Duodenal mucosa (tissue), 2 donors: ENCODE measurements around the gene RUNX3.

ENCODE experiments used
- H3K27ac ChIP-seq: one replicate; pipeline ENCODE4 v1.7.0; 2013; ENCODE audit warnings: low read depth, low read length
- H3K27me3 ChIP-seq, 2 donors: one replicate each; pipeline ENCODE4 v1.7.0; 2013; ENCODE audit warnings: low read length in 2 of 2, control low read depth in 1 of 2; ENCODE audit not compliant: insufficient read depth in 2 of 2, control insufficient read depth in 1 of 2
- H3K36me3 ChIP-seq, 2 donors: one replicate each; pipeline ENCODE4 v1.7.0; 2013; ENCODE audit warnings: low read length in 2 of 2, control low read depth in 1 of 2; ENCODE audit not compliant: insufficient read depth in 2 of 2, control insufficient read depth in 1 of 2
- H3K4me1 ChIP-seq, 2 donors: one replicate each; pipeline ENCODE4 v1.7.0; 2013; ENCODE audit warnings: low read length in 2 of 2, control low read depth in 1 of 2; ENCODE audit not compliant: insufficient read depth in 2 of 2, control insufficient read depth in 1 of 2
- H3K4me3 ChIP-seq, 2 donors: one replicate each; pipeline ENCODE4 v1.7.0; 2013; ENCODE audit warnings: low read length in 2 of 2, low read depth in 1 of 2
- H3K9ac ChIP-seq, 2 donors: one replicate each; pipeline ENCODE4 v1.7.0; 2013; ENCODE audit warnings: low read length in 2 of 2, low read depth in 1 of 2
- H3K9me3 ChIP-seq, 2 donors: one replicate each; pipeline ENCODE4 v1.7.0; 2013; ENCODE audit warnings: low read length in 2 of 2, control low read depth in 1 of 2; ENCODE audit not compliant: control insufficient read depth in 1 of 2

The RUNX3 gene

GRCh38 chr1:24969596-24970398 is 39.7 kb upstream of the RUNX3 start:
- no peaks in the 10 kb centered on the region for H3K9me3 ChIP-seq
- H3K9ac ChIP-seq = no peak overlapping the region
- peaks cover 4 to 6% of the 10 kb centered on the region in 2 donors for H3K27me3 ChIP-seq
- no peaks in the 10 kb centered on the region for H3K36me3 ChIP-seq
- H3K27ac ChIP-seq = no peak overlapping the region
- H3K4me1 ChIP-seq = peaks cover 0 to 7% of the 10 kb centered on the region in 2 donors
- H3K4me3 ChIP-seq = no peak overlapping the region

GRCh38 chr1:24968941-24969585 is 39.0 kb upstream of the RUNX3 start:
- Histone ChIP-seq H3K27me3 (peaks cover 4 to 6% of the 10 kb centered on the region in 2 donors), H3K9ac (no peak overlapping the region), H3K4me3 (no peak overlapping the region), H3K36me3 (no peaks in the 10 kb centered on the region), H3K4me1 (peaks cover 0 to 7% of the 10 kb centered on the region in 2 donors), H3K27ac (no peak overlapping the region), H3K9me3 (no peaks in the 10 kb centered on the region)

- Histone ChIP-seq H3K9me3 (no peaks in the 10 kb centered on the region), H3K27ac (no peak overlapping the region), H3K36me3 (no peaks in the 10 kb centered on the region), H3K9ac (no peak overlapping the region), H3K4me1 (peaks cover 0 to 7% of the 10 kb centered on the region in 2 donors), H3K27me3 (peaks cover 4 to 6% of the 10 kb centered on the region in 2 donors), H3K4me3 (no peak overlapping the region)
Observed at GRCh38 chr1:24967962-24968361, 37.9 kb upstream of the RUNX3 start.

- Histone ChIP-seq H3K27me3 (peaks cover 4 to 6% of the 10 kb centered on the region in 2 donors), H3K9me3 (no peaks in the 10 kb centered on the region), H3K36me3 (no peaks in the 10 kb centered on the region), H3K4me1 (peaks cover 0 to 7% of the 10 kb centered on the region in 2 donors), H3K9ac (no peak overlapping the region), H3K4me3 (no peak overlapping the region), H3K27ac (no peak overlapping the region)
Observed at GRCh38 chr1:24967555-24967954, 37.5 kb upstream of the RUNX3 start.

GRCh38 chr1:24966724-24967346 is 36.8 kb upstream of the RUNX3 start:
- Histone ChIP-seq H3K4me1 (peaks cover 0 to 7% of the 10 kb centered on the region in 2 donors), H3K9me3 (no peaks in the 10 kb centered on the region), H3K36me3 (no peaks in the 10 kb centered on the region), H3K27ac (no peak overlapping the region), H3K4me3 (no peak overlapping the region), H3K27me3 (peaks cover 4 to 6% of the 10 kb centered on the region in 2 donors), H3K9ac (no peak overlapping the region)

- no peaks in the 10 kb centered on the region for H3K36me3 ChIP-seq
- H3K4me1 ChIP-seq = peaks cover 0 to 7% of the 10 kb centered on the region in 2 donors
- no peak overlapping the region for H3K4me3 ChIP-seq
- H3K27ac ChIP-seq = no peak overlapping the region
- no peaks in the 10 kb centered on the region for H3K9me3 ChIP-seq
- peaks cover 4 to 6% of the 10 kb centered on the region in 2 donors for H3K27me3 ChIP-seq
- no peak overlapping the region for H3K9ac ChIP-seq
Observed at GRCh38 chr1:24966121-24966723, 36.1 kb upstream of the RUNX3 start.

GRCh38 chr1:24965571-24965930 is 35.5 kb upstream of the RUNX3 start:
- Histone ChIP-seq H3K9me3 (no peaks in the 10 kb centered on the region), H3K27ac (peak overlapping the region; percentile 25), H3K27me3 (peaks cover under 1 to 4% of the 10 kb centered on the region in 2 donors), H3K4me3 (no peak overlapping the region), H3K9ac (no peak overlapping the region), H3K4me1 (peaks cover 0 to 7% of the 10 kb centered on the region in 2 donors), H3K36me3 (no peaks in the 10 kb centered on the region)

- no peaks in the 10 kb centered on the region for H3K36me3 ChIP-seq
- peak overlapping the region; percentile 23 to 59 for H3K4me3 ChIP-seq
- peak overlapping the region; percentile 6 to 38 for H3K9ac ChIP-seq
- H3K4me1 ChIP-seq = peaks cover 0 to 7% of the 10 kb centered on the region in 2 donors
- H3K27me3 ChIP-seq = peaks cover 0 to 1% of the 10 kb centered on the region in 2 donors
- no peaks in the 10 kb centered on the region for H3K9me3 ChIP-seq
- H3K27ac ChIP-seq = peak overlapping the region; percentile 25
Observed at GRCh38 chr1:24964811-24965570, 34.9 kb upstream of the RUNX3 start.

GRCh38 chr1:24963943-24964693 is 34.0 kb upstream of the RUNX3 start:
- Histone ChIP-seq H3K4me1 (peaks cover 0 to 7% of the 10 kb centered on the region in 2 donors), H3K27ac (no peak overlapping the region), H3K4me3 (peak overlapping the region; percentile 23 to 59), H3K36me3 (no peaks in the 10 kb centered on the region), H3K27me3 (no peaks in the 10 kb centered on the region), H3K9me3 (no peaks in the 10 kb centered on the region), H3K9ac (peak overlapping the region; percentile 39 to 45)
